ENCODE measurements around the gene SORD. TPM values are rescaled to one million over a fixed set of nuclear protein-coding genes. Genes with fewer than 3 reads are reported as not detected.

The SORD gene
- total and polyA plus RNA-seq, 7 donors = 2.7 to 8.9 (median 5.2) TPM

DNA sequence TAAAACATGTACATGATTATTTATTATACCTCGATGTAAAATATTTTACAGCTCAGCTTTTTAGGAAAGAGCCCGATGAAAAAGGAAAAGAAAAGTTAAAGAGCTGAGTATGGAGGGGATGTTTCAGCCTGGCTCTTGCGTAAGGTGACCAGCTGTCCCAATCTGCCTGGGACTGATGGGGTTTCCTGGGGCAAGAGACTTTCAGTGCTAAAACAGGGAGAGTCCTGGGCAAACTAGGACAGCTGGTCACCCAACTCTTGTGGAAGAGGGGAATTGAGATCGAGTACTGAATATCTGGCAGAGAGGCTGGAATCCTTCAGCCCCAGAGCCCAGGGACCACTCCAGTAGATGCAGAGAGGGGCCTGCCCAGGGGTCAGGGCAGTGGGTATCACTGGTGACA is 70.0 kb downstream of the SORD start:
- no peak overlapping the region for H3K4me3 ChIP-seq
- no peaks in the 10 kb centered on the region for H3K36me3 ChIP-seq (ENCODE audit: insufficient read depth in 1 of 2, low read depth in 1 of 2)
- 82 to 86% (median 82%) methylated on average over 4 of the region's 4 CpGs for WGBS, 3 donors
- no peaks in the 10 kb centered on the region for H3K9me3 ChIP-seq
- TF ChIP-seq, protein P1, sequence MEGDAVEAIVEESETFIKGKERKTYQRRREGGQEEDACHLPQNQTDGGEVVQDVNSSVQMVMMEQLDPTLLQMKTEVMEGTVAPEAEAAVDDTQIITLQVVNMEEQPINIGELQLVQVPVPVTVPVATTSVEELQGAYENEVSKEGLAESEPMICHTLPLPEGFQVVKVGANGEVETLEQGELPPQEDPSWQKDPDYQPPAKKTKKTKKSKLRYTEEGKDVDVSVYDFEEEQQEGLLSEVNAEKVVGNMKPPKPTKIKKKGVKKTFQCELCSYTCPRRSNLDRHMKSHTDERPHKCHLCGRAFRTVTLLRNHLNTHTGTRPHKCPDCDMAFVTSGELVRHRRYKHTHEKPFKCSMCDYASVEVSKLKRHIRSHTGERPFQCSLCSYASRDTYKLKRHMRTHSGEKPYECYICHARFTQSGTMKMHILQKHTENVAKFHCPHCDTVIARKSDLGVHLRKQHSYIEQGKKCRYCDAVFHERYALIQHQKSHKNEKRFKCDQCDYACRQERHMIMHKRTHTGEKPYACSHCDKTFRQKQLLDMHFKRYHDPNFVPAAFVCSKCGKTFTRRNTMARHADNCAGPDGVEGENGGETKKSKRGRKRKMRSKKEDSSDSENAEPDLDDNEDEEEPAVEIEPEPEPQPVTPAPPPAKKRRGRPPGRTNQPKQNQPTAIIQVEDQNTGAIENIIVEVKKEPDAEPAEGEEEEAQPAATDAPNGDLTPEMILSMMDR (IDR thresholded peaks at IDR 0.05) = no peak
- ATAC-seq = no peak
- DNase-seq = no peak
- intact Hi-C loops (cut with DNase I) = no loop called here
- H3K4me1 ChIP-seq = no peaks in the 10 kb centered on the region
- no peak overlapping the region for H3K27ac ChIP-seq
- peaks cover 0 to 4% (median 0%) of the 10 kb centered on the region in 3 donors for H3K27me3 ChIP-seq (ENCODE audit: insufficient read depth in 3 of 3, low read length in 2 of 3)

DNA sequence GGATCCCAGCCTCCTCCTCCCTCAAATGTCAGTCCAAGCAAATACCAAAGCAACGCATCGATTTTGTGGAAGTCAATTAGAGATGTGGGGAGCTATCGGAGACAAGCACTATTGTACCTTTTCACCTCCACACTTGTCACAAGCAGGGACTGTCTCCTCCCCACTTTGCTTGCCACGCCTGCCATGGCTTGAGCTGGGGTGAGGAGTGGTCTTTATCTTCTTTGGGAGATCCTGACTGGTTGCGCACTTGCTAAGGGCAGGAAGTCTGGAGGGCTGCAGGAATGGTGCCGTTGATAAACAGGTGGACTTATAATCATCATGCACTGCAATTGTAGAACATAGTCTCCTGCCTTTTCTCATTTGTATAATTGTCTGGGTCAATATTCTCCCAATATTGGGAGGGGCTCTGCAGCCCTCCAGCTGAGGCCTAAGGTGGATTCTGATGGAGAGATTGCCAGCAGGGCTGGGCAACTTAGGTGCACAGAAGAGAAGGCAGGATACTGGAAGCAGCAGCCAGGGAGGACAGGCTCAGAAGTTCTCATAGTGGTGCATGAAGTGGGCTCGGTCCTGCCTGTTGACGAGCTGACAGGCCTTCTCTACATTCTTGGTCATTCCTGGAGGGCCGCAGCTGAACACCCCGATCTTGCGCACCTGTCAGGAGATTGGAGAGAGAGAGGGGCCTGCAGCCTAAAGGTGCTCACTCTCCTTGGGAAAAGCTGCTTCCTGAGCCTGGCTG is 70.8 kb downstream of the SORD start:
- no peak overlapping the region for H3K27ac ChIP-seq
- peaks cover 0 to 4% (median 0%) of the 10 kb centered on the region in 3 donors for H3K27me3 ChIP-seq (ENCODE audit: insufficient read depth in 3 of 3, low read length in 2 of 3)
- no peaks in the 10 kb centered on the region for H3K9me3 ChIP-seq
- no peaks in the 10 kb centered on the region for H3K4me1 ChIP-seq
- DNase-seq (no peak), ATAC-seq (no peak)
- intact Hi-C loops (cut with DNase I) = no loop called here
- H3K4me3 ChIP-seq = no peak overlapping the region
- no peaks in the 10 kb centered on the region for H3K36me3 ChIP-seq (ENCODE audit: insufficient read depth in 1 of 2, low read depth in 1 of 2)
- 87 to 89% (median 88%) methylated on average over 11 of the region's 11 CpGs for WGBS, 3 donors
- TF ChIP-seq, protein P1 (IDR thresholded peaks at IDR 0.05) = no peak

DNA sequence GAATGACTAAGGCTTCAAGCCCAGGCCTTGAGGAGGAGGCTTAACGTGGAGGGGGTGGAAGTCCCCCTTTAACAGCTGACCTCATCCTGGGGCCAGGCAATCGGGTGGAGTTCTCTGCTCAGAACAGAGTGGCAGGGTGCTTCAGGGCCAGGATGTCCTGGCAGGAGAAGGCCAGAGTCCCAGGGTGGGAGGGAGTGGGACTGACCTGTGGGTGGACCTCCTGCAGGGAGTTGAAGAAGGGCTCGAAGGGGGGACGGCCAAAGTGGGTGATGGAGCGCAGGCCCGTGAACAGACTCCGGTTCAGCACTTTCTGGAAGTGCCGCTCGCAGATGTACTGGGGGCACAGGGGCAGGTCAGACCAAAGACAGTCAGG is 71.3 kb downstream of the SORD start:
- H3K4me3 ChIP-seq = no peak overlapping the region
- TF ChIP-seq, protein P1 (IDR thresholded peaks at IDR 0.05) = no peak
- DNase-seq (no peak), ATAC-seq (no peak)
- 65 to 76% (median 65%) methylated on average over 9 of the region's 9 CpGs for WGBS, 3 donors
- no peaks in the 10 kb centered on the region for H3K36me3 ChIP-seq (ENCODE audit: insufficient read depth in 1 of 2, low read depth in 1 of 2)
- intact Hi-C loops (cut with DNase I) = no loop called here
- no peak overlapping the region for H3K27ac ChIP-seq
- no peaks in the 10 kb centered on the region for H3K4me1 ChIP-seq
- peaks cover 0 to 4% (median 0%) of the 10 kb centered on the region in 3 donors for H3K27me3 ChIP-seq (ENCODE audit: insufficient read depth in 3 of 3, low read length in 2 of 3)
- H3K9me3 ChIP-seq = no peaks in the 10 kb centered on the region

DNA sequence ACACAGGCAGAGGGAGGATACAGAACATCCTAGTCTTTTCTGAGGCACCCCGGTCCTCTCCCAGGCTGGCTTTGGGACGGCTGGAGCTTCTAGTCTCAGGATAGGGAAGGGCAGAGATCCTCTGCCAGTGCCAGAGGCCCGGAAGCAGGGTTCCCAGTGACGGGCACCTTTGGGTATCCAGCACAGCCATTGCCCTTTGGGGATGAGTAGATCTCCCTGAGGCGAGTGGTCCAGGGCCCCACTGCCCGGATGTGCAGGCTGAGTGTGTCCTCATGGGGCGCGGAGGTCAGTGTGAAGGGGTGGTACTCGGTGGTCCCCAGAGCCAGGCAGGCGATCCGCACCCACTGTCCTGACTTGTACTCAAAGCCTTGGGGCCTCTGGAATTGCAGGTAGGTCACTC is 72.7 kb downstream of the SORD start:
- Histone ChIP-seq H3K4me3 (no peak overlapping the region), H3K36me3 (ENCODE audit: insufficient read depth in 1 of 2, low read depth in 1 of 2) (no peaks in the 10 kb centered on the region), H3K27me3 (ENCODE audit: insufficient read depth in 3 of 3, low read length in 2 of 3) (peaks cover 0 to 4% (median 0%) of the 10 kb centered on the region in 3 donors), H3K9me3 (no peaks in the 10 kb centered on the region), H3K4me1 (no peaks in the 10 kb centered on the region), H3K27ac (no peak overlapping the region)
- ATAC-seq (no peak), DNase-seq (no peak)
- WGBS, 3 donors = 84 to 89% (median 88%) methylated on average over 11 of the region's 11 CpGs
- intact Hi-C loops (cut with DNase I) = no loop called here
- TF ChIP-seq, protein P1 (IDR thresholded peaks at IDR 0.05) = no peak

DNA sequence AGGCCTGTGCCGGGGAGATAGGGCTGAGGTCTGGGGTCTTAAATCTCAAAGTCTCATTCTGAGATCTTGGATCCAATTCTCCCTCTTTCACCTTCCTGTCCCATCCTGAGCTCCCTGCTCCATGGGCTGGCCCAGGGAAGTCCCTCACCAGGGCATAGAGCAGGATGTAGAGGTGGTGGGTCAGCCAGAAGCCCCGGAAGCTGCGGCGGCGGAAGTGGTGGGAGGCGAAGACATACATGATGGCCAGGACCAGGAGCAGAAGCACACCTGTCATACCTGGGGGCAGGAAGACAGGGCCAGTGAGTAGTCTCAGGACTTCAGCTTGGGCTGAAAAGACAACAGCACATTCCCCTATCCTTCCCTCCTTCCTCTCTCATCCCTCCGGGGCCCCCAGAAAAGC is 74.5 kb downstream of the SORD start:
- no peak for ATAC-seq
- H3K9me3 ChIP-seq = no peaks in the 10 kb centered on the region
- TF ChIP-seq, protein P1 (IDR thresholded peaks at IDR 0.05) = no peak
- peaks cover 0 to 1% (median 0%) of the 10 kb centered on the region in 3 donors for H3K27me3 ChIP-seq (ENCODE audit: insufficient read depth in 3 of 3, low read length in 2 of 3)
- intact Hi-C loops (cut with DNase I) = no loop called here
- H3K27ac ChIP-seq = no peak overlapping the region
- no peak overlapping the region for H3K4me3 ChIP-seq
- no peaks in the 10 kb centered on the region for H3K4me1 ChIP-seq
- H3K36me3 ChIP-seq (ENCODE audit: insufficient read depth in 1 of 2, low read depth in 1 of 2) = no peaks in the 10 kb centered on the region
- 87 to 92% (median 89%) methylated on average over 7 of the region's 7 CpGs for WGBS, 3 donors
- no peak for DNase-seq

Measured in psoas muscle (tissue), 8 donors.